ENCODE results near the gene RNF169. TPM values are rescaled to one million over a fixed set of nuclear protein-coding genes. Genes with fewer than 3 reads are reported as not detected.

RNF169 gene
- total and polyA plus RNA-seq, 4 donors: 0.60 to 11.0 (median 5.1) TPM

DNA sequence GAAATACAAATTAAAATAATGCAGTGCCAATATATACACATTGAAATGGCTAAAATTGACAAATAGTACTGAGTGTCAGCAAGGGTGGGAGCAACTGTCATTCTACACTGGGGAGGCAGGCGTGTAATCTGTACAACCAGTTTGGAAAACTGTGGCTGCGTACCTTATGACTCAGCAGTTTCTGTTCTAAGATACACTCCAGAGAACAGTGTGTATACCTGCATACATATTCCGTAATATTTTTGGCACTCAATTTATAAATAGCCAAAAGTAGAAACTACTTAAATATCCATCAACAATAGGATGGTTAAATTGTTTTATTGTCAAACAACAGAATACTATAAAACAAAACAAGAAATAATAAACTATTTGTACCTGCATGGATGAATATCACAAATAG is 57.6 kb downstream of the RNF169 start:
- 97% methylated on average over 3 of the region's 3 CpGs for WGBS
- Histone ChIP-seq H3K27me3 (ENCODE audit: control insufficient read depth in 4 of 4, insufficient read depth in 4 of 4, low read length in 3 of 4) (no peaks in the 10 kb centered on the region), H3K9me3 (ENCODE audit: control insufficient read depth in 4 of 4, low read length in 3 of 4) (no peaks in the 10 kb centered on the region), H3K27ac (ENCODE audit: low read depth in 1 of 2, low read length in 2 of 2) (no peak overlapping the region), H3K36me3 (ENCODE audit: control insufficient read depth in 4 of 4, insufficient read depth in 3 of 4, low read depth in 1 of 4, low read length in 3 of 4) (no peaks in the 10 kb centered on the region), H3K4me1 (ENCODE audit: control insufficient read depth in 4 of 4, insufficient read depth in 4 of 4, low read length in 3 of 4) (no peaks in the 10 kb centered on the region), H3K9ac (ENCODE audit: low read depth in 1 of 2, low read length in 2 of 2) (no peak overlapping the region), H3K4me3 (ENCODE audit: low read depth in 1 of 3, low read length in 3 of 3) (no peak overlapping the region)
- DNase-seq (ENCODE audit: low spot score): no peak
- TF ChIP-seq RAD21 (IDR thresholded peaks at IDR 0.05): no peak

GRCh38 chr11:74809801-74810200 is 61.2 kb downstream of the RNF169 start:
- H3K36me3 ChIP-seq (ENCODE audit: control insufficient read depth in 4 of 4, insufficient read depth in 3 of 4, low read depth in 1 of 4, low read length in 3 of 4): peaks cover 0 to 4% (median 0%) of the 10 kb centered on the region in 4 donors
- TF ChIP-seq YY1 (IDR thresholded peaks at IDR 0.05) (no peak), FOXA1 (IDR thresholded peaks at IDR 0.05) (no peak), RAD21 (IDR thresholded peaks at IDR 0.05) (no peak), HNF4A (conservative IDR thresholded peaks at IDR 0.05) (no peak), FOXA2 (IDR thresholded peaks at IDR 0.05) (no peak), GABPA (IDR thresholded peaks at IDR 0.05 in 1 of 2, conservative IDR thresholded peaks at IDR 0.05 in 1 of 2) (no peak), NR2F2 (IDR thresholded peaks at IDR 0.05) (no peak), JUND (IDR thresholded peaks at IDR 0.05) (no peak), ZBTB33 (IDR thresholded peaks at IDR 0.05) (no peak)
- TF ChIP-seq, protein P1, sequence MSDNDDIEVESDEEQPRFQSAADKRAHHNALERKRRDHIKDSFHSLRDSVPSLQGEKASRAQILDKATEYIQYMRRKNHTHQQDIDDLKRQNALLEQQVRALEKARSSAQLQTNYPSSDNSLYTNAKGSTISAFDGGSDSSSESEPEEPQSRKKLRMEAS (IDR thresholded peaks at IDR 0.05): no peak
- TF ChIP-seq, protein P2, sequence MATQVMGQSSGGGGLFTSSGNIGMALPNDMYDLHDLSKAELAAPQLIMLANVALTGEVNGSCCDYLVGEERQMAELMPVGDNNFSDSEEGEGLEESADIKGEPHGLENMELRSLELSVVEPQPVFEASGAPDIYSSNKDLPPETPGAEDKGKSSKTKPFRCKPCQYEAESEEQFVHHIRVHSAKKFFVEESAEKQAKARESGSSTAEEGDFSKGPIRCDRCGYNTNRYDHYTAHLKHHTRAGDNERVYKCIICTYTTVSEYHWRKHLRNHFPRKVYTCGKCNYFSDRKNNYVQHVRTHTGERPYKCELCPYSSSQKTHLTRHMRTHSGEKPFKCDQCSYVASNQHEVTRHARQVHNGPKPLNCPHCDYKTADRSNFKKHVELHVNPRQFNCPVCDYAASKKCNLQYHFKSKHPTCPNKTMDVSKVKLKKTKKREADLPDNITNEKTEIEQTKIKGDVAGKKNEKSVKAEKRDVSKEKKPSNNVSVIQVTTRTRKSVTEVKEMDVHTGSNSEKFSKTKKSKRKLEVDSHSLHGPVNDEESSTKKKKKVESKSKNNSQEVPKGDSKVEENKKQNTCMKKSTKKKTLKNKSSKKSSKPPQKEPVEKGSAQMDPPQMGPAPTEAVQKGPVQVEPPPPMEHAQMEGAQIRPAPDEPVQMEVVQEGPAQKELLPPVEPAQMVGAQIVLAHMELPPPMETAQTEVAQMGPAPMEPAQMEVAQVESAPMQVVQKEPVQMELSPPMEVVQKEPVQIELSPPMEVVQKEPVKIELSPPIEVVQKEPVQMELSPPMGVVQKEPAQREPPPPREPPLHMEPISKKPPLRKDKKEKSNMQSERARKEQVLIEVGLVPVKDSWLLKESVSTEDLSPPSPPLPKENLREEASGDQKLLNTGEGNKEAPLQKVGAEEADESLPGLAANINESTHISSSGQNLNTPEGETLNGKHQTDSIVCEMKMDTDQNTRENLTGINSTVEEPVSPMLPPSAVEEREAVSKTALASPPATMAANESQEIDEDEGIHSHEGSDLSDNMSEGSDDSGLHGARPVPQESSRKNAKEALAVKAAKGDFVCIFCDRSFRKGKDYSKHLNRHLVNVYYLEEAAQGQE (IDR thresholded peaks at IDR 0.05): no peak
- TF ChIP-seq, protein P3, sequence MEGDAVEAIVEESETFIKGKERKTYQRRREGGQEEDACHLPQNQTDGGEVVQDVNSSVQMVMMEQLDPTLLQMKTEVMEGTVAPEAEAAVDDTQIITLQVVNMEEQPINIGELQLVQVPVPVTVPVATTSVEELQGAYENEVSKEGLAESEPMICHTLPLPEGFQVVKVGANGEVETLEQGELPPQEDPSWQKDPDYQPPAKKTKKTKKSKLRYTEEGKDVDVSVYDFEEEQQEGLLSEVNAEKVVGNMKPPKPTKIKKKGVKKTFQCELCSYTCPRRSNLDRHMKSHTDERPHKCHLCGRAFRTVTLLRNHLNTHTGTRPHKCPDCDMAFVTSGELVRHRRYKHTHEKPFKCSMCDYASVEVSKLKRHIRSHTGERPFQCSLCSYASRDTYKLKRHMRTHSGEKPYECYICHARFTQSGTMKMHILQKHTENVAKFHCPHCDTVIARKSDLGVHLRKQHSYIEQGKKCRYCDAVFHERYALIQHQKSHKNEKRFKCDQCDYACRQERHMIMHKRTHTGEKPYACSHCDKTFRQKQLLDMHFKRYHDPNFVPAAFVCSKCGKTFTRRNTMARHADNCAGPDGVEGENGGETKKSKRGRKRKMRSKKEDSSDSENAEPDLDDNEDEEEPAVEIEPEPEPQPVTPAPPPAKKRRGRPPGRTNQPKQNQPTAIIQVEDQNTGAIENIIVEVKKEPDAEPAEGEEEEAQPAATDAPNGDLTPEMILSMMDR (IDR thresholded peaks at IDR 0.05; ENCODE audit: low read depth, low read length, missing input control): no peak
- DNase-seq (ENCODE audit: low spot score): no peak
- no peak overlapping the region for H3K9ac ChIP-seq (ENCODE audit: low read depth in 1 of 2, low read length in 2 of 2)
- no peaks in the 10 kb centered on the region for H3K9me3 ChIP-seq (ENCODE audit: control insufficient read depth in 4 of 4, low read length in 3 of 4)
- H3K27me3 ChIP-seq (ENCODE audit: control insufficient read depth in 4 of 4, insufficient read depth in 4 of 4, low read length in 3 of 4): no peaks in the 10 kb centered on the region
- H3K4me1 ChIP-seq (ENCODE audit: control insufficient read depth in 4 of 4, insufficient read depth in 4 of 4, low read length in 3 of 4): no peaks in the 10 kb centered on the region
- H3K27ac ChIP-seq (ENCODE audit: low read depth in 1 of 2, low read length in 2 of 2): no peak overlapping the region
- H3K4me3 ChIP-seq (ENCODE audit: low read depth in 1 of 3, low read length in 3 of 3): no peak overlapping the region

Data from liver (tissue), 9 donors.